UCSD-AML1 (cell line): ENCODE data around the gene DYRK1A.
"Not testable (repeated sequence)": the region's sequence is repeated elsewhere in the genome, so short reads cannot be mapped to it uniquely, and the experiment has no call there.

Experiments
- DNase-seq: peaks from one replicate; lab custom pipeline; 2025; ENCODE audit not compliant: unreplicated experiment; lab: John Stamatoyannopoulos, UW

DYRK1A gene

DNA sequence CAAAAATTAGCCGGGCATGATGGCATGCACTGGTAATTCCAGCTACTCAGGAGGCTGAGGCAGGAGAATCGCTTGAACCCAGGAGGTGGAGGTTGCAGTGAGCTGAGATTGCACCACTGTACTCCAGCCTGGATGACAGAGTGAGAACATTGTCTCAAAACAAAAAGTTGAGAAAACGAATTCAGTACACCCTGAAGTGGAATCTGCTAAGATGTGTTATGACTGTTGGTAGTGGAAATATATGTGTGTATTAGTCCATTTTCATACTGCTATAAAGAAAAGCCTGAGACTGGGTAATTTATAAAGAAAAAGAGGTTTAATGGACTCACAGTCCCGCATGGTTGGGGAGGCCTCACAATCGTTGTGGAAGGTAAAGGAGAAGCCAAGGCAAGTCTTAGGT, 158.4 kb downstream of the DYRK1A start:
- DNase-seq: not testable (repeated sequence)

DNA sequence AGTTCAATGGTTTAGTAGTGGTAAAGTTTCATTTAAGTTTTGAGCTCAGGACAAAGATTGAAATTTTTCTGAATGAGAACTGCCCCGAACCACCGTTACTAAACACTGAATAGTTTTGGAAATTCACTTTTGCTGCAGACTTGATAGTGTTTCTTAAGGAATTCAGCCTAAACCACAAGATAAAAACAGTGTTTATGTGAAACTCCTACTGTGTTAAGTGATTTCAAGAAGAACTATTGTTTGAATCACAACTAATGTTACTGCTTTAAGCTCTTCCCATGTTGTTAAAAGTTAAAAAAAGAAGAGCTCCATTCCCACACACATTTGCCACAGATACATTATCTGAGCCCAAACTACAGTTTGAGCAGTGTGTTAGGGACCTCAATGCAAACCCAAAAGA, 159.2 kb downstream of the DYRK1A start:
- no peak for DNase-seq

DNA sequence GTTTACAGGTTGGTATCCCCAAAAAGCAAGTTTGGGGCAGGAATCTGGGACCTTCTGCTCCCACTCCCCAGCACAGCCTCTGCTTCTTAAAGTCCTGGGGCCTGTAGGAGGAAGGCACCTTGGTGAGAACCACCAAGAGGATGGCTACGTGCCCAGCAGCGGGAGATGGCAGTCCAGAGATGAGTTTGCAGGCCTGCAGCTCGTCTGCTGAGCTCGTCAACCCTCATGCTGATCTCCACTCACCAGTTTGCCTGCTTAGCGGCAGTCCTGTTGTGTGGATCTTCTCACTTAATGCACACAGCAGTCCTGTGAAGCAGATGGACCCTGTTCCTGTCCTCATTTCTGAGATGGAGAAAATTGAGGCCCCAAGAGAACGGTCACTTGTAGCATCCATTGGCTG, 160.5 kb downstream of the DYRK1A start:
- no peak for DNase-seq

DNA sequence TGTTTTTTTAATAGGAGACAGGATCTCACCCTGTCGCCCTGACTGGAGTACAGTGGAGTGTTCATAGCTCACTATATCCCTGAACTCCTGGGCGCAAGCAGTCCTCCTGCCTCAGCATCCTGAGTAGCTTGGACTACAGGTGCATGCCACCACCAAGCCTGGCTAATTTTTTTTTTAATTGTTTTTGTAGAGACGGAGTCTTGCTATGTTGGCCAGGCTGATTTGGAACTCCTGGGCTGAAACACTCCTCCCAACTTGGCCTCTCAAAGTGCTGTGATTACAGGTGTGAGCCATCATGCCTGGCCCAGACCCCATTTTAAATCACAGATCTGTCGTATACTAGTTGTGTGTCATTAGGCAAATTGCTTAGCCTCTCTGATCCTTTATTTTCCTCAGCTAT, 161.1 kb downstream of the DYRK1A start:
- DNase-seq: no peak

DNA sequence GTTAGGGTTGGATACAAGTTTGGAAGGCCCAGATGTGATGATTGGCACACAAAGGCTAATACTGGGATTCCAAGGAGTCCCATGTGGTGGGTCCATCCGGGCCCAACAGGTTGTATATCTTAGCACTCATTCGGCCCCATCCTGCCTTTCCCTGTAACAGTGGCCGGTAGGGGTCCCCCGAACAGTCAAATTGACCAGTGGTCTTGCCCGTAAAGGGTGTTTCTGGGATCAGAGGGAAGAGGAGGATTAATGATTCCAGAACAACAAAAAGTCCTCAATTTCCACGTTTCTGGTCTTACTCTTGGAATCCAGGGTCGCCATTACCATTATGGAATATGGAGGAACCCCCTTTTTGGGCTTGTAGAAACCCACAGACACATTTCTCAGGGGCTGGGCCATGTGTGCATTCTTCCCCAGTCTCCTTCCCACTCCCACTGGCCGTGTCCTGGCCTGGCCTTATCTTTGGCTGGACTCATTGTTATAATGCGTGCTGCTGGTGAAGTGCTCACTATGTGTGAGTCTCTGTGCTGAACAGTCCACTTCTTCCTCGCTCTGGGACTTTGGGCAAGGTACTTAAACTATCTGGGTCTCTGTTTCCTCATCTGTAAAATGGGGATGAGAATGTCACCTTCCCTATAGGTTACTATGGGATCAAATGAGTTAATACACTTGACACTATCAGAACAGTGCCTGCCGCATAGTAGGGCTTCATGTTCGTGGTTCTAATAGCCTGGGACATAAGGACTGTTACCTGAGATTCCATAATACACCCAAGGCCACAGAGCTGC, 161.8 kb downstream of the DYRK1A start:
- no peak for DNase-seq

DNA sequence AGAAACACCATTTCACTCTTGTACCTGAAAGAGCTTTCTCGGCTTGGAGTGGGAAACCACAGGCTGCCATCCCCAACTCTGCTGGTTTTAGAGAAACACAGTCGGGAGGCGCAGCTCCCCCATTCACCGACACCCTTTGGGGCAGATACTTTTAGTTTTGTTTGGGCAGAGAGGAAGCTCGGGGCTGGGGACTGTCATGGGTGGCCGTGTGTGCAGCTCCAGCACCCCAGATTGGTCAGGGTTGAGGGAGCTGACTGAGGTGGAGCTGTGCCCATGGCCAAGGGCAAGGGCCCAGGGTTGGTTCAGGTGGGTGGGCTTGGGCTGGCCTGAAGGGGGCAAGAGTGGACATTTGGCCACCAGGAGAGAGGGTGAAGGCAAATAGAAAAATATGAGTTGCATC, 163.1 kb downstream of the DYRK1A start:
- no peak for DNase-seq

DNA sequence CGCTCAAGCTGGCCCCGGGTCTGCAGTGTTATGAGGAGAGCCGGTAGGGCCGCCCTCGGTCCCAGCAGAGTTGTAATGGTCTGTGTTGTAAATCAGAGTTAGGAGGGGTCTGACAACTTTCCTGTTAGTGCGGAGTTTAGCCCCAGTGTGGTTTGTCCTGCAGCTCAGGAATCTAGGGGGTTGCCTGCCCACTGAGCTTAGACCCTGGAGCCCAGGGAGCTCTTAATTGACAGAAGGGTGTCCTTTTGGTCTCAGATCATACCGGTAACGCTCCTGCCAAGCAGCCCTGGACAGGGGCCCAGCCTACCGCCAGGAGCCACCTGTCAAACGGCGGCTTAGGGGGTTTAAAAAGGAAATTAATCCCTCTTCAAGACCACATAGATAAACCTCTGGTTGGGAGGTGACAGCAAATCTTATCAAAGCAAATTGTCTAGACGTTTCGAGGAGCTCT, 164.4 kb downstream of the DYRK1A start:
- DNase-seq: no peak

DNA sequence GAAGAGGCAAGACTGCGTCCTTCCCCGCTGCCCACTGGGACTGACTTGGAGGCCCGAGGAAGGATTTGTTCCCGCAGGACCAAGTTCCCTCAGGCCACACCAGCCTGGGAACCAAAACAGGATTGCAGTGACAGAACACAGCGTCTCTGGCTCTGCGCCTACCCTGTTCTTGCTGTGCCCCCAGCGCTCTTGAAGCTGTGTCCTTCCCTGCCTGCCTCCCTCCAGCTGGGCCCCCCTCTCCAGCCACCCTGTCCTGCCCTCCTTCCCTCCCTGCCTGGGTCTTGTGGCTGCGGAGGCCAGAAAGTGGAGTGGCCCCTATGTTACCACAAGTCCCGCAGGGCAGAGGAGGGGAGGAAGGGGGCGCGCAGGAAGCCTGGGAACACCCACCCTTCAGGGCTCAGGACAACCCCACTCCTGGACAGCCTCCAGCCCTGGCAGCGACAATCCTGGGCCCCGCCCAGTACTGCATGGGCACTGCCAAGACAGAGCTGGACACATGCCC, 164.9 kb downstream of the DYRK1A start:
- no peak for DNase-seq

DNA sequence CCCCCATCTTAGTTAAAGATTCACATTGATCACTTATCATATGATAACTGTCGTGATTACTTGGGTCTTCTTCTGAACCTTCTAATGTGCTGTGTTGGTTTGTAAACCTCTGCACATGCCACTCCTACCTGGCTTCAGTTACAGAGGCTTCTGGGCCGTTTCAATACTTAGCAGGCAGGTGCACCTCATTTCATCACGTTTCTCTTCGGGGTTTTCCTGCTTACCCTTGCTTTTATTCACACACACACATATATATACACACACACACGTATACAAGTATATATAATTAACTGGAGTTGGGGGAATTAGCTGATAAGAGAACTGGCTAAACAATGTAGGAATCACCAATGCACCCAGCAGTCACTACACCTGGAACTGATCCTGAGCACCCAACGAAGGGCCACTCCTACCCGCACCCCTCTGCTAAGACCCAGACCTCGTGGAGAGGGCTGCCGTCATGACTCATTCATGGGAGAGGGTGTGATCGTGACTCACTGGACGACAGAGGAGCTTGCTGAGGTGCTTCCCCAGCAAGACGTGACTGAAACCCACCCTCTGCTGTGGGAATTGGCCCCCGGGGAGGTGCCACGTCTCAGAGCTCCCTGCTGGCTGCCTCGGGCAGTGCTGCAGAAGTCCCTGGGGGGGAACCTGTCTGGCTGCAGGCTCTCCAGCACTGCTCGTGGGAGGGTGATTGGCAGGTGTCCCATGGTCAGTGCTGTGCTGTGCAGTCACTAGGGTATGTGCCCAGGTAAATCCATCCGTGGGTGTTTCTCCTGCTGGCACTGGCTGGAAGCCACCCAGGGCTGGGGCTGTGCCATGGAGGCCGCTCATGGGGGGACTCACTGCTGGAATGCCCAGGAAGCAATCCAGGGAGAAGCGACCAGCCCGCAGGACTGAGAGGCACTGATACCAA, 166.6 kb downstream of the DYRK1A start:
- DNase-seq: no peak

DNA sequence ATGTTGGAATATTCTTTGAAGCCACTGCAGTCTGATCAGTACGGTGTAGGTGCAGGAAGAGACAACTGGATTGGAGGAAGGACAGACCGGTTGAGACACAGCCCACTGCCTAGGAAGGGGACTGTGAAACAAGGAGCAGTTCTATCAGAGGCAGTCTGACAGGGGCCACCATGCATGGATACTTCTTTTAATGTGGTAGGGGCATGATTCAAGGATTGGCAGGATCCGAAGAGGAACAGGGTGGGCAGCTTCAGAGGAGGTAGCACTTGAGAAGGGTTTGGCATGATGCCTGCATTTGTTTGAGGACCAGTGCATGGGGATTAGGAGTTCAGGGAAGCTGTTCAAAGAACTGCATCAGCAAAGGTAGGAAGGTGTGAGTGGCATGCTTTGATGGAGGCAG, 167.9 kb downstream of the DYRK1A start:
- DNase-seq: no peak

DNA sequence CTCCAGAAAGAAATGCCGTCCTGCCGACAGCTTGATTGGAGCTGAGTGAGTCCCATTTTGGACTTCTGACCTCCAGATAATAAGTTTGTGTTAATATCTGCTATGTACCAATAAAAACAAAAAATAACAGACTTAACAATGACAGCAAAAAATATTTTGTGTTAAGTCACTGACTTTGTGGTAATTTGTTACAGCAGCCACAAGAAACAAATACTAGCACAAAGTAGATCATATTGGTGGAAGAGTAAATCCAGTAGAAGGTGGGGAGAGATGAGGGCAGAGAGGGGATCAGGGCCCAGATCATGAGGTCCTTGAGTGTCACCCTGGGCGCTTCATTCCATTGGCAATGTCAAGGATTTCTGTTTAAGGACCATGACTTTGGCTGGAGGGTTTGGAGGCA, 168.6 kb downstream of the DYRK1A start:
- DNase-seq: no peak

DNA sequence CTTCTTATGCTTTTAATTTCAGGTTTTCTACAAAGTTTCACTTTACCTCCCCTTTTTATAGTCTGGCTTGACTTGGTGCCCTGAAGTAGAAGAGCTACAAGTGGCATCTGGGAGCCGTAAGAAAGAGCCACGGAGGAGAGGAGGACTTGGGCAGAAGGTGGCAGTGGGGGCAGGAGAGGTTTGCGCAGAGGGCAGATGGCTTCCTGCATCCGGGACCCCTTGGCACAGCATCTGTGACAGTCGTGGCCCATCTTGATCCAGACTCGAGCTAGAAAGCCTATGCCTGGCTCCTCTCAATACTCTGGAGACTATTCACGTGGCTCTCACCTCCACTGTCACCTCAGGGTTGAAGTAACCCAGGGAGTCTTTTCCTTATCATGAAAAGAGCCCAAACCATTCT, 169.1 kb downstream of the DYRK1A start:
- no peak for DNase-seq

DNA sequence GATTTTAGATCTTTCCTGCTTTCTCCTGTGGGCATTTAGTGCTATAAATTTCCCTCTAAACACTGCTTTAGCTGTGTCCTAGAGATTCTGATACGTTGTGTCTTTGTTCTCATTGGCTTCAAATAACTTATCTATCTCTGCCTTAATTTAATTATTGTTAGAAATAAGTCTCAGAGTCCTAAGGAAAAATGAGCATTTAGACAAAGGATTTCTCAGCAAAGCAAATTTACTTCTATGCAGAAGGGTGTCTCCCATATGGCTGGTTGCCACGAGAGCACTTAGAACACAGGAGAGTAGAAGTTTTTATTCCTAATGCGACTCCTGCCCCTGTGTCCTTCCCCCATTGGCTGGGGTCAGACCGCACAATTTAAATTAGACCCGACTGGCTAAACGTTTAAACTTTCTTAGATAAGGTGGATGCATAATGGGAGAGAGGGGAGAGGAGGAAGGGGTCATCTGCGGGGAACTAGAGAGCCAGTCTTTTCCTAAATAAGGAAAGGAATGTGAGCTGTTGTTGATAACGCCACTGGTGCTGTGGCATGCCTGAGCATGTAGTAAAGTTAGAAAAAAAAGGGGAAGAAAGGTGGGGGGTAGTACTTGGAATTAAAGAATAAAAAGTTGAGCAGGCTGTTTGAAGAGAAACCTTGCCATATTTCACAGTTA, 170.2 kb downstream of the DYRK1A start:
- no peak for DNase-seq

DNA sequence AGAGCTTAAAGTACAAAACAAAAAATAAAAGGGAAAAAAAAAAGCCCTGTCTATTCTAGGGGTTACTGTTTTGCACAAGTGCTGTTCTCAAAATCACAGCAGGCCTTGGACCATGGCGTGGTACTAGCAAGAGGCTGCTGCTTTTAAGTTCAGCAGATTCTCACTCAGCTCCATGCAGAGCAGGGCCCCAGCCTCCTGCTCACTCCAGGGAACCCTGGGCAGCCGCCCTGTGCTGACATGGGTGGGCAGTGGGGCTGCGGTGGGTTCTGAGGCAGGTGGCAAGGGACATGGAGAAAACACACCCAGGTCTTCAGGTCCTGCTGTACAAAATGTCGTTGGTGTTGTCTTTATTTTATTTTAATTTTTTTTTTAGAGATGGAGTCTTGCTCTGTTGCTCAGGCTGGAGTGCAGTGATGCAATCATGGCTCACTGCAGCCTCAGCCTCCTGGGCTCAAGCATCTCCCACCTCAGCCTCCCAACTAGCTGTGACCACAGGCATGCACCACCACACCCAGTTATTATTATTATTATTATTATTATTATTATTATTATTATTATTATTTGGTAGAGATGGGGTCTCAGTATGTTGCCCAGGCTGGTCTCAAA, 170.9 kb downstream of the DYRK1A start:
- DNase-seq: no peak

DNA sequence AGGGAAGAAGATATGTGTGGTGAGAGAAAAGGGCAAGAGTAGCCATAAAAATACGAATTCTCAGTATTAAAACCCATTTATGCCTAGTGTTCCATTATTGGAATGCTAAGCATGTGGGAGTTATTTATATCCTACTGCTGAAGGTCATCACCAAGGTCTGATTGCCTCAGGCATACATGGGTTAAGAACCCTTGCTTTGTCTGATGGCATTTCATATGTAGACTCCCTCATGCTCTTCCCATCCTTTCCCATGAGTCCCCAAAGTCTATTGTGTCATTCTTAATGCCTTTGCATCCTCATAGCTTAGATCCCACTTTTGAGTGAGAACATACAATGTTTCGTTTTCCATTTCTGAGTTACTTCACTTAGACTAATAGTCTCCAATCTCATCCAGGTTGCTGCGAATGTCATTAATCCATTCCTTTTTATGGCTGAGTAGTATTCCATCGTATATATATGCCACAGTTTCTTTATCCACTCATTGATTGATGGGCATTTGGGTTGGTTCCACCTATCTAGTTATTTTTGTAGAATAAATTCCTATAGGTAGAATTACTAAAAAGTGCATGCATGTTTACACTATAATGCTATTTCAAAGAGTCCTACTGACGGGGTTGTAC, 172.5 kb downstream of the DYRK1A start:
- DNase-seq: no peak

DNA sequence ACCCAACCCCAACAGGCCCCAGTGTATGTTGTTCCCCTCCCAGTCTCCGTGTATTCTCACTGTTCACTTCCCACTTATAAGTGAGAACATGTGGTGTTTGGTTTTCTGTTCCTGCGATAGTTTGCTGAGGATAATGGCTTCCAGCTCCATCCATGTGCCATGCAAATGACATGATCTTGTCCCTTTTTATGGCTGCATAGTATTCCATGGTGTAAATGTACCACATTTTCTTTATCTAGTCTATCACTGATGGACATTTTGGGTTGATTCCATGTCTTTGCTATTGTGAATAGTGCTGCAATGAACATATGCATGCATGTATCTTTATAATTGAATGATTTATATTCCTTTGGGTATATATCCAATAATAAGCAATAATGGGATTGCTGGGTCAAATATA, 174.6 kb downstream of the DYRK1A start:
- not testable (repeated sequence) for DNase-seq

DNA sequence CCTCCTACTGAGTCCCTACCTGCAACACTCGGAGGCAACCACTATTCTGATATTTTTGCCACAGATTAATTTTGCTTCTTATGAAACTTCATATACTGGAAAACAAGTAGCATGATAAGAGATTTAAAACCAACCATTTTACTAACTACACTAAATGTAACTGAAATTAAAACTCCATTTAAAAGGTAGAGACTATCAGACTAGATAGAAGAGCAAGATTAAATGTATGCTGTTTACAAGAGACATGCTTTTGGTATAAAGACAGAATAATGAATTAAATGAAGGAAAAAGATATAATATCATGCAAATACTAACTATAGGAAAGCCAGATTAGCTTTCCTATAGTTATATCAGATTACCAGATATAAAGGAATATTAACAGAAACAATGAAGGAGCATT, 175.9 kb downstream of the DYRK1A start:
- no peak for DNase-seq

DNA sequence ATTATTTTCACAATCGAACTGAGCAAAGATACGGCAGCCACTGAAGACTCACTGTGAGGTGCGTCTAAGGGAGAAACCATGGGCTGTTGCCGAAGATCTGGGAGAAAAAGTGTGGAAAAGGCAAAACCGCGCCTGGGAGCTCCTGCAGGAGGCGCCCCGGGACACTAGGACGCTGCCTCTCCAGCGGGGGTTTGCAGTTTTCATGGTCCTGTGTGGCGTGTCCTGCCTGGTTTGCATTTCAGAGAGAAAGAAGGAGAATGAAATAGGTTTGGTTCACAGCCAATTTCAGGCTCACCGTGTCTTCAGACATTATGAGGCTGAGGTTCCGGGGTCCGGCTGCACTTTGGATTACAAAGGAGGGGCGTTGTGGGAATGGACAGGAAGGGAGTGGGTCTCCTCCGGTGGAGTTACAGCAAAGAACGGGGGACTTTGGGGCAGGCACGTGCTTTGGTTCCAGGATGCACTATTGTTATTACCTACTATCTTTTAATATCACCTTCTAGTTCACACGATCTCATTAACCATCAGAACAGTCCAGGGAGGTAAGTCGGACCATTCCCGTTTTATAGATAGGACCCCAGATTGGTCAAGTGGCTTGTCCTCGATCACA, 179.8 kb downstream of the DYRK1A start:
- no peak for DNase-seq

DNA sequence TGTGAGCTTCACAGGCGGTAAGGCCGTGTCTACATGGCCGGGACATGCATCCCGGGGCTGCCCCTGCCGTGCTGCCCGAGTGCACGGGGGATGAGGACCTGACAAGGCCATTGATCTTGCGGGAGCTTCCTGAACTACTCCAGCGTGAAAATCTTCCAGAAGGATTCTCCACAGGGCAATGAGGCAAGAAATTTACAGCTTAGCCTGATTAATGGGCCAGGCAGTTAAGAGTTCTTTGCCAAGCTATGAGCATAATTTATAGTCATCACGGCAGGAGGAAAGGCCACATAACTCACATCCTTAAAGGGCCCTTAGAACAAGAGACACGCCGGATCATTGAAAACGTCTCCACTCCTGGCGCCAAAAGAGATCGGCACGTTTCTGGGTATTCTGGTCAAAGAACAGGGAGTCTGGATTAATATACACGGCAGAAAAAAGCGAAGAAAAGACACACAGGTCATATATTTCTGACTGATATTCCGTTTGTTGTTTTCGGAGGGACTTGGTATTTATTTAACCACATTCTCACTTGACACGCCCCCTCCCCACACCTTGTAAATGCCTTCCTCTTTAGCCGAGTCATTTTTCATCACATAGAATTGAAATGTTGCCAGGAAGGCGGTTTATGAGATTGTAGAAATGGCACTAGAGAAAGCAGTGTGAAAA, 180.5 kb downstream of the DYRK1A start:
- DNase-seq: no peak
